Stimulated activated CD8-positive, alpha-beta memory T cell treated with anti-CD3 and anti-CD28 coated beads, Interleukin-4, amount 100 ng/mL, for 48 hours (primary cell): ENCODE measurements around the gene CEMP1.
"Not testable (repeated sequence)": the region's sequence is repeated elsewhere in the genome, so short reads cannot be mapped to it uniquely, and the experiment has no call there.

ENCODE experiments used
- DNase-seq: peaks from one replicate; pipeline ENCODE4 v3.0.0-alpha.2; 2020

CEMP1 gene

GRCh38 chr16:2534335-2534734 is 3.1 kb upstream of the CEMP1 start:
- DNase-seq = not testable (repeated sequence)

- no peak for DNase-seq
Observed at GRCh38 chr16:2533912-2534311, 2.7 kb upstream of the CEMP1 start.

- not testable (repeated sequence) for DNase-seq
Observed at GRCh38 chr16:2533142-2533755, 2.0 kb upstream of the CEMP1 start.

- peak; percentile 76 for DNase-seq
Observed at GRCh38 chr16:2532494-2533141, 1.4 kb upstream of the CEMP1 start.

- DNase-seq = peak; percentile 98
Observed at GRCh38 chr16:2531696-2532493, 687 bp upstream of the CEMP1 start.

GRCh38 chr16:2530629-2531318 is 434 bp downstream of the CEMP1 start:
- no peak for DNase-seq

- DNase-seq = no peak
Observed at GRCh38 chr16:2529961-2530628, 1.1 kb downstream of the CEMP1 start.

GRCh38 chr16:2529061-2529931 is 1.9 kb downstream of the CEMP1 start:
- DNase-seq = no peak

GRCh38 chr16:2528161-2529060 is 2.8 kb downstream of the CEMP1 start:
- no peak for DNase-seq

GRCh38 chr16:2527784-2528100 is 3.5 kb downstream of the CEMP1 start:
- DNase-seq = no peak

GRCh38 chr16:2527071-2527783 is 4.0 kb downstream of the CEMP1 start:
- DNase-seq = no peak

- DNase-seq = no peak
Observed at GRCh38 chr16:2526135-2526534, 5.1 kb downstream of the CEMP1 start.

GRCh38 chr16:2524339-2524938 is 6.8 kb downstream of the CEMP1 start:
- DNase-seq = no peak

GRCh38 chr16:2523801-2524231 is 7.4 kb downstream of the CEMP1 start:
- no peak for DNase-seq

GRCh38 chr16:2520784-2521531 is 10.2 kb downstream of the CEMP1 start:
- peak; percentile 61 for DNase-seq

GRCh38 chr16:2520097-2520783 is 11.0 kb downstream of the CEMP1 start, which contains the start of gene AMDHD2:
TSS of gene AMDHD2 (plus strand) at chr16:2520371. CDS start at chr16:2520459, 88 bp downstream.
- DNase-seq = peak; percentile 93

GRCh38 chr16:2519711-2520080 is 11.5 kb downstream of the CEMP1 start:
- no peak for DNase-seq
